ENCODE results near the gene PLCG2. TPM values are rescaled to one million over a fixed set of nuclear protein-coding genes. Genes with fewer than 3 reads are reported as not detected.
A peak's percentile ranks its signal among the peaks of the same experiment; 100 is the strongest.
"Not testable (repeated sequence)": the region's sequence is repeated elsewhere in the genome, so short reads cannot be mapped to it uniquely, and the experiment has no call there.

The PLCG2 gene
- 33.0 TPM for total RNA-seq
- long read RNA-seq, partial matches to known transcripts: 15 of 26 reads
- long read RNA-seq, other reads (novel, unspliced or antisense): 11 of 26 reads

GRCh38 chr16:81778861-81779535 lies at the start of gene PLCG2:
Gene PLCG2 (plus strand): TSS chr16:81779291. CDS start chr16:81785990, 6,699 bp downstream.
- peak; percentile 94 for DNase-seq (ENCODE audit: low spot score)

GRCh38 chr16:81729451-81729850 lies 49.6 kb upstream of the PLCG2 start:
- DNase-seq (ENCODE audit: low spot score): no peak

DNA sequence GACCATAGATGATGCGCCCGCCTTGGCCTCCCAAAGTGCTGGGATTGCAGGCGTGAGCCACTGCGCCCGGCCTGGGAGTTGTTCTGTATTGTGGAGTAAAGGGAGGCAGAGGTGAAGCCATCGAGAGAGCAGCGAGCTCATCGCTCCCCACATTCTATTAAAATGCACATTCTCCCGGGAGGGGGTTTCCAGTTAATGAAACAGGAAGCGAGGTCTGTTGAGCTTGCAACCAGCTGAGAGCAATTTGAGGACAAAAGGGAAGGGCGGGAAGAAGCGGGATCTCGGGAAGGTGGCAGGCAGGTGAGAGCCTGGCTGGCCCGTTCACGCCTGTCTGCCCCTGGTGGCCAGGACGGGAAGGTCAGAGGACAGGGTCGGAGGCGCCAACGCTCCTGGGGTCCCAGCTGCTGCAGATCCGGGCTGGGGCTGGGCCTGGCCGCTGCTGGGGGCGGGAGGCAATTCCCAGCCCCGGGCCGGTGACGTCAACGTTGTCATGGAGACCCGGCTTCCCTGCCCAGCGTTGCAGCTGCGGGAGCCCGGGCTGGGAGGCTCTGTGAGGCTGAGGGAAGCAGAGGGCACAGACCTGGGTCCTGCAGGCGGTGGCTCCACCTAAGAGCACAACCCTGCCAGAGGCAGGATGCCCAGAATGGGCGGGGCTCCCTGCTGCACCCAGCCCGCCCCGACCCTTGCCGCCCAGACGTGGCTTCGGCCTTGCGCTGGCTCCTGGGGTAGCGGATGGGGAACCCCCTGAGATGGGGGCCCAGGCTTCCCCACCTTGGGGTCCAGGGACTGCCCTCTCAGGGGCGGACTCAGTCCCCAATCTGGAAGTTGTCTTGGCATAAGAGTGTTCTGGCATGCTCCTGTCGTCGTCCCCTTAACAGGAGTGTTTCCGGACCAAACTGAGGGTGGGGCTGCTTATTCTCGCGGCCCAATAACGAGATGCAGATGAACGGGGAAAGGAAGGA lies 48.7 kb upstream of the PLCG2 start:
- DNase-seq (ENCODE audit: low spot score): peak; percentile 95

DNA sequence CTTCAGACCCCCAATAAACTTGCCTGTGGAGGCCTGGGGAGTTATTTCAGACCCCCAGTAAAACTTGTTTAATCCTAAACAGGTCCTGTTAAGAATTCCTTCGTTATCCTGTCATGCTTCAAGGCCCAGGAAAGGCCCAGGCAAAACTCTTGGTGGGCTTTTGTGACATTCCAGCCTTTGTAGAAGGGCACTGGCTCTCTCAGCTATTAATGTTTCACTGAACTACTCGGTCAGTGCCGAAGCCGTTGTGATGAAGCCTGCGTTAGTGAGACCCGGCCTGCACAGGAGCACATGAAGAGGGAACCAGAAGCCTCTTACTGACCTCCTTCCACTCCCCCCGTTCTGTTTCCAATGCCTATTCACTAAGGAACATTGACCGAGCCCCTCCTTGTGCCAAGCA lies 47.4 kb upstream of the PLCG2 start:
- no peak for DNase-seq (ENCODE audit: low spot score)

- DNase-seq (ENCODE audit: low spot score): no peak
These were observed 46.4 kb upstream of the PLCG2 start for GRCh38 chr16:81732699-81733098.

DNA sequence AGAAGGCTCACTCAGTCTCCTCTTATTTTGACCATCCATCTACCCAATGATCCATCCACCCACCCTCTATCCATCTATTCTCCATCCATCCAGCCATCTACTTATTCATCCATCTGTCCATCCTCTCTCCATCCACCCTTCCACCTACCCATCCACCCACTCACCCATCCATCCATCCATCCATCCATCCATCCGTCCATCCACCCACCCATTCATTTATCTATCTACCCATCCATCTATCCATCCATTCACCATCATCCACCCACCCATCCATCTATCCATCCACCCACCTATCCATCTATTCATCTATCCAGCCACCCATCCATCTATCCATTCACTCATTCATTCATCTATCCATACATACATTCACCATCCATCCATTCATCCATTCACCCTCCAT lies 45.8 kb upstream of the PLCG2 start:
- no peak for DNase-seq (ENCODE audit: low spot score)

GRCh38 chr16:81734632-81735434 lies 44.3 kb upstream of the PLCG2 start:
- no peak for DNase-seq (ENCODE audit: low spot score)

GRCh38 chr16:81737885-81738536 lies 41.1 kb upstream of the PLCG2 start:
- DNase-seq (ENCODE audit: low spot score): no peak

DNA sequence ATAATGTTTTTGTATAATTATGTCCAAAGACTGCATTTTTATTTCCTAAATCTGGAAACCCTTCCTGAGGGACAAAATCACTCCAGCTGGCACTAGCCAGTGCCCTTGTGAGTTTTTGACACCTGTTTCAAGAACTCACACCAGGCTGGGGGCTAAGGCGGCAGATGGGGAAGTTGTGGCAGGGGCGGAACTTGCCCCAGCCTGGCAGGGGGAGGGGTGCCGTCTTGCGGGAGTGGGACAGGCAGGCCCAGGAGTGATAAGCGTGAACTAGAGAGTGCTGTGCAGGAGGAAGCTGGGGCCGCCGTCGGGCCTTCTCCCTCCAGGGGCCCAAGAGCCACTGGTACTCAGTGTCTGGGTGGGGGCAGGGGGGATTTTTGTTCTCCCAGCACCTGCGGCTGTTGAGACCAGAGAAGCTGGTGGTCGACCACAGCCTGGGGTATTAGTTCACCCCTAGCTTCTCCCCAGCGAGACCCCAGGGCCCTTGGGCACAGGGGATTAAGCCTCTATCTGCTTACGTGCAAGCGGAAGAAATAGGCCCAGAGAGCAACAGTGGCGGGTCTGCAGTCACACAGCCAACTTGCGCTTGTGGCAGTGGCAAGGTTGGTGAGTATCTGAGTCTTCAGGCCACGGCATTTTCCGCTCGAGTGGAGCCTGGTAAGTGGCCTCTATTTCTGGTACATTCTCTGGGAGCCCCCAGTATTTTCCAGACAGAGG lies 40.2 kb upstream of the PLCG2 start:
- DNase-seq (ENCODE audit: low spot score): no peak

- DNase-seq (ENCODE audit: low spot score): no peak
These were observed 39.6 kb upstream of the PLCG2 start for GRCh38 chr16:81739503-81739902.

- no peak for DNase-seq (ENCODE audit: low spot score)
These were observed 38.9 kb upstream of the PLCG2 start for GRCh38 chr16:81740169-81740568.

GRCh38 chr16:81741430-81741770 lies 37.7 kb upstream of the PLCG2 start:
- not testable (repeated sequence) for DNase-seq (ENCODE audit: low spot score)

- DNase-seq (ENCODE audit: low spot score): no peak
These were observed 34.7 kb upstream of the PLCG2 start for GRCh38 chr16:81744385-81744784.

GRCh38 chr16:81744911-81745310 lies 34.2 kb upstream of the PLCG2 start:
- no peak for DNase-seq (ENCODE audit: low spot score)

GRCh38 chr16:81745704-81746558 lies 33.2 kb upstream of the PLCG2 start:
- DNase-seq (ENCODE audit: low spot score): peak; percentile 93

DNA sequence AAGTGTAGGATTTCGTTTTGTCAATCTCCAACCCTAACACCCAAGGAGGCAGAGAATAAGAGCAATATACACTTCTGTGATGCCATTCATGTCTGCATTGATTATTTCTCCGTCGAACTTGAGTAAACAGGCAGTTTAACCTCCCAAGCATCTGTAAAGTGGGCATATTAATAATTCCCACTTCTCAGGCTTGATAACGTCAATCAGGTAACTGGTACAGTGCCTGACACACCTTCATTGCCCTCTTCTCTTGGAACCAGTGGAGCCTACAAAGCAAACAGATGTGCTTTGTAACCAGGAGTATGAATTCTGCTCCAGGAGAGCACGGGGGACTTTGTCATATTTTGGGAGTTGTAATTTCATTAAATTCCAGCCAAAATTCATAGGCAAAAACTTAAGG lies 32.5 kb upstream of the PLCG2 start:
- DNase-seq (ENCODE audit: low spot score): no peak

GRCh38 chr16:81748476-81749198 lies 30.5 kb upstream of the PLCG2 start:
- DNase-seq (ENCODE audit: low spot score): no peak

DNA sequence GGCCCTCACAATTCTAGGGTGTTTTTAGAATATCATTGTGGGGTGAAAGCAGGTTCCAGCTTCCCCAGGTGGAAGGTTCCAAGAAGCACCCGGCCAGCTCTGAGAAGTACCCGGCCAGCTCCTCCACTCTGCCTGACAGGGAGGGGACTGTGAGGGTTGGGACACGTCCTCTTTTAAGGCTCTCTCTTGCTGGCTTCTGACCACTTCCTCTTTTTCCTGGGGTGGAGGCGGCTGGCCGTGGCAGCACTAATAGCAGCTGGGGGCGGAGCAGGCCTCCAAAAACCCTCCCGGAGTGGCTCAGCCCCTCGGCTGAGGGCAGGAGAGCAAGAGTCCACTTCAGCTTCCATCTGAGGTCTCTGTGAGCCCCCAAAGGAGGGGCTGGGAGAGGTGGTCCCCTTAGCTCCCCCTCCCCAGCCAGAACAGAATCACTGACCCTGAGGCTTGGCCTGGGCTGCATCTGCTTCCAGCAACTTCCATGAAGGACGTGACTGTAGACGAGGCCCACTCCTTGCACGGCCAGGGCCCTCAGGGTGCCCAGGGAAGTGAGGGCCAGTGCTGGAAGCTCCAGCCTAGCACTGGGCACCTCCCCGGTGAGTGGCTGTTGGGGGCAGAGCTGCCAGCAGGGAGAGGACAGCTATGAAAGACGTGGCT lies 26.7 kb upstream of the PLCG2 start:
- DNase-seq (ENCODE audit: low spot score): no peak
